Measurements from ENCODE around the gene GCSH.

GRCh38 chr16:81069063-81069462, 27.1 kb downstream of the GCSH start:
- TF ChIP-seq CTCF (IDR thresholded peaks at IDR 0.05), result no peak
- TF ChIP-seq, protein P1, sequence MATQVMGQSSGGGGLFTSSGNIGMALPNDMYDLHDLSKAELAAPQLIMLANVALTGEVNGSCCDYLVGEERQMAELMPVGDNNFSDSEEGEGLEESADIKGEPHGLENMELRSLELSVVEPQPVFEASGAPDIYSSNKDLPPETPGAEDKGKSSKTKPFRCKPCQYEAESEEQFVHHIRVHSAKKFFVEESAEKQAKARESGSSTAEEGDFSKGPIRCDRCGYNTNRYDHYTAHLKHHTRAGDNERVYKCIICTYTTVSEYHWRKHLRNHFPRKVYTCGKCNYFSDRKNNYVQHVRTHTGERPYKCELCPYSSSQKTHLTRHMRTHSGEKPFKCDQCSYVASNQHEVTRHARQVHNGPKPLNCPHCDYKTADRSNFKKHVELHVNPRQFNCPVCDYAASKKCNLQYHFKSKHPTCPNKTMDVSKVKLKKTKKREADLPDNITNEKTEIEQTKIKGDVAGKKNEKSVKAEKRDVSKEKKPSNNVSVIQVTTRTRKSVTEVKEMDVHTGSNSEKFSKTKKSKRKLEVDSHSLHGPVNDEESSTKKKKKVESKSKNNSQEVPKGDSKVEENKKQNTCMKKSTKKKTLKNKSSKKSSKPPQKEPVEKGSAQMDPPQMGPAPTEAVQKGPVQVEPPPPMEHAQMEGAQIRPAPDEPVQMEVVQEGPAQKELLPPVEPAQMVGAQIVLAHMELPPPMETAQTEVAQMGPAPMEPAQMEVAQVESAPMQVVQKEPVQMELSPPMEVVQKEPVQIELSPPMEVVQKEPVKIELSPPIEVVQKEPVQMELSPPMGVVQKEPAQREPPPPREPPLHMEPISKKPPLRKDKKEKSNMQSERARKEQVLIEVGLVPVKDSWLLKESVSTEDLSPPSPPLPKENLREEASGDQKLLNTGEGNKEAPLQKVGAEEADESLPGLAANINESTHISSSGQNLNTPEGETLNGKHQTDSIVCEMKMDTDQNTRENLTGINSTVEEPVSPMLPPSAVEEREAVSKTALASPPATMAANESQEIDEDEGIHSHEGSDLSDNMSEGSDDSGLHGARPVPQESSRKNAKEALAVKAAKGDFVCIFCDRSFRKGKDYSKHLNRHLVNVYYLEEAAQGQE (IDR thresholded peaks at IDR 0.05; ENCODE audit: insufficient read depth in 1 of 2, low read depth in 2 of 2, low read length in 1 of 2), result no peak
- no peak for TF ChIP-seq TCF7L2 (IDR thresholded peaks at IDR 0.05; ENCODE audit: low read depth, low read length)
- no peak for TF ChIP-seq SIN3A (IDR thresholded peaks at IDR 0.05; ENCODE audit: borderline replicate concordance, insufficient read depth, low read depth, low read length)
- no peak for TF ChIP-seq POLR2AphosphoS5 (IDR thresholded peaks at IDR 0.05; ENCODE audit: low read depth, low read length)
